H4 (cell line): Measurements from ENCODE around the gene SLC38A5. TPM values are rescaled to one million over a fixed set of nuclear protein-coding genes. Genes with fewer than 3 reads are reported as not detected.
"Not testable (repeated sequence)": the region's sequence is repeated elsewhere in the genome, so short reads cannot be mapped to it uniquely, and the experiment has no call there.

Experiments used
- DNase-seq: peaks from one replicate; pipeline ENCODE4 v3.0.0-alpha.2; 2015; ENCODE audit warnings: low spot score
- total RNA-seq: library from RNA; depleted of rRNA; stranded (reverse); fragments of >200 nt; shearing (Covaris generic); gene quantifications from 2 replicates; pipeline ENCODE4 v1.2.3, GENCODE V29; 2014

Gene SLC38A5
- total RNA-seq, 1 experiment from 2014 or later: 0.04 TPM

GRCh38 chrX:48468693-48469691, 1.1 kb downstream of the SLC38A5 start:
- no peak for DNase-seq

GRCh38 chrX:48468247-48468671, 1.8 kb downstream of the SLC38A5 start:
- DNase-seq: no peak

- DNase-seq: no peak
These were observed 2.7 kb downstream of the SLC38A5 start for GRCh38 chrX:48467281-48467761.

DNA sequence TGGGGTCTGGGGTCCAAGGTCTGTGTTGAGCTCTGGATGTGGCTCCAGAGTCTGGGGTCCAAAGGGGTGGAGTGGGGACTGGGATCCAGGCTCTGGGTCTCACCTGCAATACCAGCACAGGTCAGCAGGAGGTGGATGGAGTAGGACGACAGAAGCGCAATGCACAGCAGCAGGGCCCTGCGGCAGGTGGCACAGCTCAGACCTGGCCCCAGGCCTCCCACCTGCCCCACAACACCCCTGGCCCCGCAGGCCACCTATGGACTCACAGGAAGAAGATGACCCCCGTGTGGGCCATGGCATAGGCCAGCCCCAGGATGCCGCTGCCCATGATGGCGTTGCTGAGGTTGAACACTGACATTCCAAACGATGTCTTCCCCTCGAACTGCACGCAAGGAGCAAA, 3.4 kb downstream of the SLC38A5 start:
- no peak for DNase-seq

DNA sequence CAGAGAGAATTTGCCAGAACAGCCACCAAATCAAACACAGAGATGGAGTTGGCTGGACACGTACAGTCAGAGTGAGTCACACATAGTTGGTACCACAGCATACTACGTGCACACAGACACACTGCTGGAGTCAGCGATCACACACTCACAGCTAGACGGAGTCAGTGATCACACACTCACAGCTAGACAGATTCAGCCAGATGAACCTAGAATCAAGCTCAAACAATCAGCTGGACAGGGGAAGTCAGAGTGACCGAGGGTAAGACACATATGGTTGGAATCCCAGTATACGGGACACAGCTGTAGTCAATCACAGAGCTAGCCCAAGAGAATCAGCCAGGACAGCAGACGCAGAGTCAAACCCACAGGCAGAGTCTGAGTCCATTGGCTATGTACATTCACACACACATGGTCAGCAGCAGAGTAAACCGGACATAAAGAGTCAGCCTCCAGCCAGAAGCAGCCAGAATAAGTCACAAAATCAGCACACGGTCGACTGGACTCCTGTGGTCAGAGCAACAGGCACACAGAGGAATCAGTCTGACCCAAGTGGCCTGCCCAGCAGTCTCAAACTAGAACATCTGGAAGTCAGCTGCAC, 4.6 kb downstream of the SLC38A5 start:
- peak; percentile 50 for DNase-seq

DNA sequence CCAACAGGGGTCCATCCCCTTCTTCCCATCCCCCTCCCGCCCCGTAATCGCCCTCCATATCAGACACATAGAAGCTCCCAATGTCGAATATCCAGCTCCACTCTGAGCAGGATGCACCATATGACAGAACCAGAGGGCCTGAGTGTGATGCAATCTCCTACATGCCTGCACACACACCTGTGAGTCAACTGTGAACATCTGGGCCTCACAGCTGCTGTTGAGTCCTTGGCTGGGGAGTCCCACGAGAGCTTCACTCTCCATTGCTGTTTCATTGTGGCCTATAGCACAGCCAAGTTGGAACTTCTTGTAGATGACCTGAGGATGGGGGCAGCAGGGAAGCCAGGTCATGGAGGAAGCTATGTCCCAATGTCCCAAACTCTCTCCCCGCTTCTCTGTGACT, 8.2 kb downstream of the SLC38A5 start:
- DNase-seq: no peak

- no peak for DNase-seq
These were observed 9.5 kb downstream of the SLC38A5 start for GRCh38 chrX:48460606-48461005.

GRCh38 chrX:48460031-48460430, 10.0 kb downstream of the SLC38A5 start:
- no peak for DNase-seq

DNA sequence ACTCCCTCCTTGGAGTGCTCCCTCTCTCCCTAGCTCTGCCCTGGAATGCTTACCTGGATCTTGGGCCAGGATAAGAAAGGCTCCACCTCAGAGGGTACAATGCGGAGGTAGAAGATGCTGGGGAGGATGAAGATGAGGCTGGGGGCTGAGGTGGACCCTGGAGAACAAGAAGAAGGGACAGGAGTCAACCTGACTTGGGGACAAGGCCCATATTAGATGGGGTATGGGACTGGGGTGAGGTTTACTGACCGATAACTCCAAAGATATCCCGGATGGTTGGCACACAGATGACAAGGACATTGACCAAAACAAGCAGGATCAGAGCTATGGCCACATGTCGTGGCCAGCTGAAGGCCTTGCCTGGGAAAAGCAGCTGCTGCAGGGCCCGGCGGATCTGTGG, 10.6 kb downstream of the SLC38A5 start:
- no peak for DNase-seq

DNA sequence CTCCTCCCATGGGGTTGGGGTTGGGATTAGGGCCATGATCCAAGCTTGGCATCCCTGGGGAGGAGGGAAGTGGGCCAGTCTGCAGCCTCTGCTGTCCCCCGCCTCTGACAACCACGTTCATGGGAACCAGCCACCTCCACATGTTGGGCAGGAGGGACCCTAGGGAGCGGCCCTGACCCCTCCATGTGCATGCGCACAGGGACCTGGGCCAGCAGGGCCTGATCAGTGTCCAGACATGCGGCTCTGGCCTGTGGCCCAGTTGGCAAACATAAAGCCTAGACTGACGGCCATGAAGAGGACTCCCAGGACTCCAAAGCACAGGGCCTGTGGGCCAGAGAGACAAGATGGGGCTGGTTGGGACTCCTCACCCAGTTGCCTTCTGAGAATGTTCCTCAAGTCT, 11.3 kb downstream of the SLC38A5 start:
- no peak for DNase-seq

- DNase-seq: no peak
These were observed 13.3 kb downstream of the SLC38A5 start for GRCh38 chrX:48456628-48457331.

- no peak for DNase-seq
These were observed 18.4 kb downstream of the SLC38A5 start for GRCh38 chrX:48451708-48452107.

- DNase-seq: no peak
These were observed 20.0 kb downstream of the SLC38A5 start for GRCh38 chrX:48450076-48450475.

GRCh38 chrX:48447201-48447600, 22.9 kb downstream of the SLC38A5 start:
- not testable (repeated sequence) for DNase-seq

DNA sequence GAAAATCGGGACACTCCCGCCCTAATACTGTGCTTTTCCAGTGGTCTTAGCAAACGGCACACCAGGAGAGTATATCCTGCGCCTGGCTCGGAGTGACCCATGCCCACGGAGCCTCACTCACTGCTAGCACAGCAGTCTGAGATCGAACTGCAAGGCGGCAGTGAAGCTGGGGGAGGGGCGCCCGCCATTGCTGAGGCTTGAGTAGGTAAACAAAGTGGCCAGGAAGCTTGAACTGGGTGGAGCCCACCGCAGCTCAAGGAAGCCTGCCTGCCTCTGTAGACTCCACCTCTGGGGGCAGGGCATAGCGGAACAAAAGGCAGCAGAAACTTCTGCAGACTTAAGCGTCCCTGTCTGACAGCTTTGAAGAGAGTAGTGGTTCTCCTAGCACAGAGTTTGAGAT, 36.3 kb downstream of the SLC38A5 start:
- not testable (repeated sequence) for DNase-seq

DNA sequence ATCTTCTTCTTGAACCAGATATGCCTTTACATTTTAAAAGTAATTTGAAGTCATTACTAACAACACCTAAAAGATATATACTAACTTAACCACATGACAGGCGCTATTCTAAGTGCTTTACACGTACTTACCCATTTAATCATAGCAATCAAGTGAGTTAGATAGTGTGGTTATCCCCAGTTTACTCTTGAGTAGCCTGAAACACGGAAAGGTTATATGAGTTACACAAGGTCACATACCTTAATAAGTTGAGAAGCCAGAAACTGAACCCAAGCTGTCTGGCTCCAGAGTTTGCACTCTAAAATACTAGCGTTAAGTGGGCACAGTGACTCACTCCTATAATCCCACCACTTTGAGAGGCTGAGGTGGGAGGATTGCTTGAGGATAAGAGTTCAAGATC, 39.9 kb downstream of the SLC38A5 start:
- DNase-seq: not testable (repeated sequence)

- DNase-seq: not testable (repeated sequence)
These were observed 40.5 kb downstream of the SLC38A5 start for GRCh38 chrX:48429606-48430005.

DNA sequence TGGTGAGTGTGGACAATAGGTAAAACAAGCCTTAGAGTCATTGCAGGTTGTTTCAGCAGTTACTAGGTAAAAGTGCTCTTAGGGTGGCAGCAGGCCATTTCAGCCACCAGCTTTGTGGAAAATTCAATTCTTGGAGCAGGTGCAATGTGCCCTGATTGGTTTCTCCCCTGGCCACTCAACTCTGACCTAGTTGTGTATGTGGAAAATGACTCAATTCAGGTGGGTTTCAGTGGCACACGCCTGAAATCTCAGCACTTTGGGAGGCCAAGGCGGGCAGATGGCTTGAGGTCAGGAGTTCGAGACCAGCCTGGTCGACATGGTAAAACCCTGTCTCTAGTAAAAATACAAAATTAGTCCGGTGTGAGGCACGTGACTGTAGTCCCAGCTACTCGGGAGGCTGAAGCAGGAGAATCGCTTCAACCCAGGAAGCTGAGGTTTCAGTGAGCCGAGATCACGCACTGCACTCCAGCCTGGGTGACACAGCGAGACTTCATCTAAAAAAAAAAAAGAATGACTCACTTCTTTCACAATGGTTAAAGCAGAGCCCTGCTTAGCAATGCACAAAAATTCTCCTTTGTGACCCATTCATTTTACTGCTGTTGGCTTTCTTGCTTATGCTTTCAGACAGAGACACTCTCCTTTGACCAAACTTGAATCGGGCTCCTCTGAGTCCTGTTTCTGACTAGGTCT, 42.9 kb downstream of the SLC38A5 start:
- not testable (repeated sequence) for DNase-seq

DNA sequence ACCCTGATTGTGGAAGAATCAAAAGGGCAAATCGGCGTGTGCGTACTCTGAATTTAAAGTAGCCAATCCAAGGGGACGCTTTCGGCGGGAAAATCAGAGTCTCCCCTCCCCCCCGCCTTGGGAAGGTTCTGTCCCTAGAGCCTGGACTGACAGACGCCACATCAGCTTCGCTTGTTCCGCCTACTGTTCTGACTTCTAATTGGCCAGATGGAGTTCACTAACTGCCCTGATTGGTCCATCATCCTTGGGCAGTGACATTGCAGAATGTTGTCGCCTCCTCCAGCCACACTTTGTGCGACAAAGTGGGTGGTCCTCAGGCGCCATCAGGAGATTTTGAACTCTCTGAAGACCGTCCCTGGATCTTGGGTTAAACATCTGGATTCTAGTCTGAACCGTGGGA, 58.2 kb downstream of the SLC38A5 start, which contains the start of gene SSX4B:
SSX4B (minus strand) TSS at position 101 of the 400 bp plus-strand sequence. CDS start 588 bp downstream, outside the sequence.
- not testable (repeated sequence) for DNase-seq
